HG03354 (cell line): ENCODE measurements around the gene SNX25.
"Not testable (repeated sequence)": the region's sequence is repeated elsewhere in the genome, so short reads cannot be mapped to it uniquely, and the experiment has no call there.

Experiments
- ATAC-seq: cut with Tn5 transposase; IDR thresholded peaks from one replicate; pipeline ENCODE4 v1.9.1; 2021; ENCODE audit warnings: mild to moderate bottlenecking; ENCODE audit not compliant: unreplicated experiment, poor library complexity, severe bottlenecking

Gene SNX25

GRCh38 chr4:185209031-185209851, at the start of gene SNX25:
SNX25 (plus strand) TSS chr4:185209598; CDS start chr4:185209827, 229 bp downstream.
- ATAC-seq: peak; percentile 76

GRCh38 chr4:185165605-185166063, 43.8 kb upstream of the SNX25 start:
- ATAC-seq: peak; percentile 96

GRCh38 chr4:185167234-185167633, 42.2 kb upstream of the SNX25 start:
- ATAC-seq: no peak

- peak; percentile 88 for ATAC-seq
These were observed 37.9 kb upstream of the SNX25 start for GRCh38 chr4:185171373-185172071.

- ATAC-seq: no peak
These were observed 29.9 kb upstream of the SNX25 start for GRCh38 chr4:185179488-185179887.

GRCh38 chr4:185182239-185182638, 27.2 kb upstream of the SNX25 start:
- no peak for ATAC-seq

GRCh38 chr4:185183622-185184281, 25.6 kb upstream of the SNX25 start:
- ATAC-seq: peak; percentile 67

- no peak for ATAC-seq
These were observed 22.6 kb upstream of the SNX25 start for GRCh38 chr4:185186769-185187168.

- ATAC-seq: no peak
These were observed 19.6 kb upstream of the SNX25 start for GRCh38 chr4:185189606-185190305.

- no peak for ATAC-seq
These were observed 19.0 kb upstream of the SNX25 start for GRCh38 chr4:185190306-185190856.

- peak; percentile 92 for ATAC-seq
These were observed 17.3 kb upstream of the SNX25 start for GRCh38 chr4:185192059-185192458.

- no peak for ATAC-seq
These were observed 14.2 kb upstream of the SNX25 start for GRCh38 chr4:185194924-185195888.

GRCh38 chr4:185196437-185196836, 13.0 kb upstream of the SNX25 start:
- ATAC-seq: no peak

GRCh38 chr4:185198189-185198588, 11.2 kb upstream of the SNX25 start:
- not testable (repeated sequence) for ATAC-seq

- ATAC-seq: no peak
These were observed 7.1 kb upstream of the SNX25 start for GRCh38 chr4:185201977-185202962.

GRCh38 chr4:185202984-185203485, 6.4 kb upstream of the SNX25 start:
- peak; percentile 17 for ATAC-seq
